HG03066 (cell line): Measurements from ENCODE around the gene ZBTB9.

Source experiments
- ATAC-seq: cut with Tn5 transposase; IDR thresholded peaks from one replicate; pipeline ENCODE4 v1.9.1; 2021; ENCODE audit warnings: low read depth; ENCODE audit not compliant: unreplicated experiment

Gene ZBTB9, protein sequence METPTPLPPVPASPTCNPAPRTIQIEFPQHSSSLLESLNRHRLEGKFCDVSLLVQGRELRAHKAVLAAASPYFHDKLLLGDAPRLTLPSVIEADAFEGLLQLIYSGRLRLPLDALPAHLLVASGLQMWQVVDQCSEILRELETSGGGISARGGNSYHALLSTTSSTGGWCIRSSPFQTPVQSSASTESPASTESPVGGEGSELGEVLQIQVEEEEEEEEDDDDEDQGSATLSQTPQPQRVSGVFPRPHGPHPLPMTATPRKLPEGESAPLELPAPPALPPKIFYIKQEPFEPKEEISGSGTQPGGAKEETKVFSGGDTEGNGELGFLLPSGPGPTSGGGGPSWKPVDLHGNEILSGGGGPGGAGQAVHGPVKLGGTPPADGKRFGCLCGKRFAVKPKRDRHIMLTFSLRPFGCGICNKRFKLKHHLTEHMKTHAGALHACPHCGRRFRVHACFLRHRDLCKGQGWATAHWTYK

DNA sequence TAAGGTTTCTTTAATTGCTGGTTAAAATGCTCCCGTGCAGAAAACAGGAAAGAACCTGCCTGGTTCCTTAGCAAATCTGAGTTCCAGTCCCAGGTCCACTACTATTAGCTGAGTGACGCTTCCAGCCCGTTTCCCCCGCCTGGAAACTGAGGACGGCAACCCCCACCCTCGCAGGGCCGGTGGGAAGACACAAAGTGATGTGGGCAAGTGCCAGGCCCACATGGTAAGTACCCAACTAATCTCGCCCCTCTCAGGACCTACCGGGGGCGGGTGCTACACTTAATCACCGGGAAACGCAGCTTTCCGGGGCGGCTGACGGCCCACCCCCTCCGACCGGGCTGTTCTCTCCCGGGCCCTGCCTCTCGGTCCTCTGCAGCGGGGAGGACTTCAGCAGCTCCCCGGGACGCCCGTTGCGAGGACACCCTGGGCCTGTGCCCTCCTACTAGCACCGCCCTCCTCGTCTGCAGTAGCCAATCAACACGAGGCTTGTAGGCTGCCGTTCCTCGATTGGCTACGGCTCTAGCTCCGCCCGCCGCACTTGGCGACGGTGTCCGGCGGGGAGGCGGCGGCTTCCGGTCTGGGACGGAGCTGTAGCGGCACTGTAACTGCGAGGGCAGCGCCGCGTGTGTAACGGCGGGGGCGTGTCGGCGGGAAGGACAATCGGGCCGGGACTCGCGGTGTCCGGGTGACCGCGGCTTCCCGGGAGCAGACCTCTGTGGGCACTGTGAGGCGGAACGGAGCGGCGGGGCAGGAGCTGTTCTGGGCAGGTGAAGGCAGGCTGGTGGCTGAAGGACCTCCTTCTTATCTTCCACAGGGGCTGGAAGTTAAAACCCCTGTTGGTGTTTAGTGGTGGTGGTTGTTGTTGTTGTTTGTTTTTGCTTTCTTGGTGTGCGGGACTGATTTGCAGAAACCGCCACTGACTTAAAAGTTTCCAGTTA, at the start of gene ZBTB9:
Gene ZBTB9, plus strand, starts transcription at position 568 of the 938 bp plus-strand sequence. CDS start 525 bp downstream, outside the sequence.
- peak; percentile 99 for ATAC-seq

DNA sequence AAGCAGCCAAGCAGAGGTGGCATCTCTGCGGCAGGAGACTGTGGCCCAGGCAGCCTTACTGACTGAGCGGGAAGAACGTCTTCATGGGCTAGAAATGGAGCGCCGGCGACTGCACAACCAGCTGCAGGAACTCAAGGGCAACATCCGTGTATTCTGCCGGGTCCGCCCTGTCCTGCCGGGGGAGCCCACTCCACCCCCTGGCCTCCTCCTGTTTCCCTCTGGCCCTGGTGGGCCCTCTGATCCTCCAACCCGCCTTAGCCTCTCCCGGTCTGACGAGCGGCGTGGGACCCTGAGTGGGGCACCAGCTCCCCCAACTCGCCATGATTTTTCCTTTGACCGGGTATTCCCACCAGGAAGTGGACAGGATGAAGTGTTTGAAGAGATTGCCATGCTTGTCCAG, 49.5 kb upstream of the ZBTB9 start:
- ATAC-seq = no peak

- ATAC-seq = no peak
These were observed 48.9 kb upstream of the ZBTB9 start for GRCh38 chr6:33405386-33405940.

GRCh38 chr6:33406126-33406525, 48.2 kb upstream of the ZBTB9 start:
- no peak for ATAC-seq

GRCh38 chr6:33407132-33407718, 47.2 kb upstream of the ZBTB9 start:
- ATAC-seq = no peak

GRCh38 chr6:33410050-33410710, 44.2 kb upstream of the ZBTB9 start:
- peak; percentile 82 for ATAC-seq

GRCh38 chr6:33410711-33411631, 43.4 kb upstream of the ZBTB9 start, which contains the start of gene PHF1:
Gene PHF1 (plus strand): TSS chr6:33411014. CDS start chr6:33412264, 1,250 bp downstream.
- peak; percentile 28 for ATAC-seq

- no peak for ATAC-seq
These were observed 42.8 kb upstream of the ZBTB9 start for GRCh38 chr6:33411632-33412005.

DNA sequence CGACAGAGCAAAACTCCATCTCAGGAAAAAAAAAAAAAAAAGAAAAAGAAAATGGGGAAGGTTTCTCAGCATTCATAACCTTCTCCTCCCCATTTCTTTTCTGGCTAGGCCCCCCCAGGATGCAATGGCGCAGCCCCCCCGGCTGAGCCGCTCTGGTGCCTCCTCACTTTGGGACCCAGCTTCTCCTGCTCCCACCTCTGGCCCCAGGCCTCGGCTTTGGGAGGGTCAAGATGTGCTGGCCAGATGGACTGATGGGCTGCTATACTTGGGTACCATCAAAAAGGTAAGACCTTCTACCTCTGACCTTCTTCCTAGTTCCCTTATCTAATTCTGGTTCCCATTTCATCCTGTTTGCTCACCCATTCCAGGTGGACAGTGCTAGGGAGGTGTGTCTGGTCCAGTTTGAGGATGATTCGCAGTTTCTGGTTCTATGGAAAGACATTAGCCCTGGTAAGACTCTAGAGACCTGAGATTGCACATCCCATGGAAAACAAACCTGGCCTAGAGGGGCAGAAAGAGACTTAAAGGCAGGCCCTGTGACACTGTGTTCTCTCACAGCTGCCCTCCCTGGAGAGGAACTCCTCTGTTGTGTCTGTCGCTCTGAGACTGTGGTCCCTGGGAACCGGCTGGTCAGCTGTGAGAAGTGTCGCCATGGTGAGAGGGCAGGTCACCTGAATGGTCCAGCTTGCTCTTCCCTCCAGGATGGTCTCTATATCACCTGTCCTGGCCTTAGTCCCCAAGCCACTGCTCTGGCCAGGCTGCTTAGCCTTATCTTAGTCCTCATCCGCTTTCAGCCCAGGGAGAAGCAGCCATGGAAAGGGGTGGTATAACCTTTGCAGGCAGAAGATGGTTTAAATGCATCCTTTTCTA, 42.0 kb upstream of the ZBTB9 start:
- no peak for ATAC-seq

DNA sequence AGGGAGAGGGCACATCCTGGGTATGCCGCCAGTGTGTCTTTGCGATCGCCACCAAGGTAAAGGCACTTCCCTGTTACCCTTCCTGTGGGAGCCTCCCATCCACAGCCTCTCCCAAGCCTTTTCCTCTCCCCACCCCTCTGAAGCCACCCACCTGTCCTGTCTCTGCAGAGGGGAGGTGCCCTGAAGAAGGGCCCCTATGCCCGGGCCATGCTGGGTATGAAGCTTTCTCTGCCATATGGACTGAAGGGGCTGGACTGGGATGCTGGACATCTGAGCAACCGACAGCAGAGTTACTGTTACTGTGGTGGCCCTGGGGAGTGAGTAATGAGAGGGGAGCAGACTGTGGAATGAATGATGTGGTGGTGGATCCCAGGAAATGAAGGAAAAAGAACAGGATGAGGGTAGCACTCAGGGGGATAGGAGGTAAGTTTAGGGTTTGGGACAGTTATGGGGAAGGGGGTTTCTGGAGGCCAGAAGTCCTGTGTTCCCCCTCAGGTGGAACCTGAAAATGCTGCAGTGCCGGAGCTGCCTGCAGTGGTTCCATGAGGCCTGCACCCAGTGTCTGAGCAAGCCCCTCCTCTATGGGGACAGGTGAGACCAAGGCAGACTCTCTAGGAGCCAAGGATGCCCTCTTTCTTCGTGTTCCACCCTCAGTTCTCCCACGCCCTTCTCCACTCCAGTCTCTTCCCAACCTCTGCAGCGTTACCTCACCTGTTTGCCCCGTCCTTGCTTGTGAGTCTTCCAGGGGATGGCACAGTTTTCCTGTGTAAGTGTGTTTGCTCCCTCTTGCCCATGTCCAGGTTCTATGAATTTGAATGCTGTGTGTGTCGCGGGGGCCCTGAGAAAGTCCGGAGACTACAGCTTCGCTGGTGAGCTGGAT, 40.9 kb upstream of the ZBTB9 start:
- no peak for ATAC-seq

- no peak for ATAC-seq
These were observed 39.6 kb upstream of the ZBTB9 start for GRCh38 chr6:33414592-33415271.

GRCh38 chr6:33415831-33416230, 38.5 kb upstream of the ZBTB9 start:
- no peak for ATAC-seq

GRCh38 chr6:33416386-33417127, 37.8 kb upstream of the ZBTB9 start:
- no peak for ATAC-seq

GRCh38 chr6:33417128-33417902, 37.1 kb upstream of the ZBTB9 start:
- no peak for ATAC-seq
